HG03045 (cell line): ENCODE measurements around the gene LOXHD1.

ENCODE experiments used
- ATAC-seq: cut with Tn5 transposase; IDR thresholded peaks from one replicate; pipeline ENCODE4 v1.9.1; 2021; ENCODE audit warnings: mild to moderate bottlenecking, moderate library complexity; ENCODE audit not compliant: unreplicated experiment

LOXHD1 gene

DNA sequence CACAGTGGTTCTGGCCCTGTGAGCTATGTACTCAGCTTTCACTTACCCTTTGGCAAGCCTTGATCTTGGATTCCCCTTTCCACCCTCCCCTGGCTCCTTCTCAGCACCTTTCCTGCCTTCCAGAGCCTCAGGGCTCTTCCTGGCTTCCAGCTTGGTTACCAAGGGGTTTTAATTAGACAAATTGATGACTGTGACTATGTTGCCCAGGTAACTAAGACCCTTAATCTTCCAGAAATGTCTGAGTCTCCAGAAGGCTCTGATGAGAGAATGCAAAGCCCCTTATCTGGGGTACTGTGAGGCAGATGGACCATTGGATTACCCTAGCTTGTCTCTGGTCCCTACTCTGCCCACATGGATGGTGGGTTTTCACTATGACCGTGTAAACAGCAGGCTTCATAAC, 174.2 kb downstream of the LOXHD1 start:
- ATAC-seq = no peak

DNA sequence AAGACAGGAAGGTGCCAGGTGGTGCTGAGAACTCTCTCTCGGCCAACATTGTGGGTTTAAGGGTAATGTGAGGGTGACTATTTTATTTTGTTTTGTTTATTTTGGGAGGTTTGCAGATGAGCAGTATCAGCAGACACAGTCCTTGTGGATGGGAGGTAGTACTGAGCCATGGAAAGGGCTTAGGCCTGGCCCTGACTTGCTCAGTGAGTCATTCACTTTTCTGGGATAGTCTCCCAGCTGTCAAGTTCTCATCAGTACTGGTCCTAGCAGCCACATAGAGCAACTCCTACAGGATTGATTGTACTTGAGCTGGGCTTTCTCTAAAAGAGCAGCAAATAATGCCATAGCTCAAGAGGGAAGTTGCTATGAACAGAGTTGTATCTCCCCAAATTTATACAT, 175.2 kb downstream of the LOXHD1 start:
- no peak for ATAC-seq

DNA sequence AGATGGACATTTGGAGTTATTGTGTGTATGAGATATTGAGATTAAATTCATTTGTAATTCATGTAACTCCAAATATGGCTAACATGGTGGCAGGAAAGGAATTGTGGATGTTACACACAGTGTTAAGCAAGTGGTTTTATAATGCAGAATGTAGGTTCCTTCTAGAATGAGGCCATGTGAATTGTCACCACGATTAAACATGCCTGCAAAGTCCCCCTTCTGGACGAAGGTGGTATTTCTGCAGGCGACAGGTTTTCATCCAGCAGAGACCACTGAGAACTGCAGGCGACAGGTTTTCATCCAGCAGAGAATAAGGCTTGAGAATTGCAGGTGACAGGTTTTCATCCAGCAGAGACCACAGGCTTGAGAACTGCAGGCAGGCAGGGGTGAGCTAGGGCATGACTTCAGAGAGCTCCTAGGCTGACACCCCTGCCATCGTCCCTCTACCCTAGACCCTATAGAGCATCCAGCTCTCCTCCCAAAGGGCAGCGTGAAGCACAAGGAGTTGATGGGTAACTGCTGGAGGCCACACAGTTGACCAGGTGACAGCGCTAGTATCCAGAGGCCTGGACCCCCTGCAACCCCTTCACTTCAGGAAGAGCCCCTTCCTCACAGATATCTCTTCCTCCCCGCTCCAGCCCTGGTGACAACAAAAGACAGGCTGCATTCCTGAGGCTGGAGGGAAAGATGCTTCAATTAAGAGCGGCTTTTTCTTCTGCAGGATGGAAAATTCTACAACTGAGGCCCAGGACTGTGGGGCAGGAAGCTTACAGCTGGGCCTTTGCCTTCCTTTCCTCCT, 175.8 kb downstream of the LOXHD1 start:
- no peak for ATAC-seq

DNA sequence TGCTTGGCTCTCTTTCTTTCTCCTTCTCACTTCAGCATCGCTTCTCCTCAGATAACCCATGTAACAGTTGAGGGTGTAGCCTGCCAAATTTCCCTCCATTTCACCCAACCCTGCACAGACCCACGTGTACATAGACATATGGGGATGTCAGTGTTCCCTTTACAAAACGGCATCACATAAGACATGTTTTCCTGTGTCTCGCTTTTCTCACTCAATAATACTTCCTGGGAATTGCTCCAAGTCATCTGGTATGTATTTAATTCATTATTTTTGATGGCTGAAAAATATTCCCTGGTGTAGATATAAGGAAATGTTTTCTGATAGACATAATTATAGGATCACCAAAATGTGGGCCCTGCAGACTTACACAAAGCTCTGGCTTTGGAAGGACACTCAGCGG, 176.8 kb downstream of the LOXHD1 start:
- ATAC-seq = no peak

DNA sequence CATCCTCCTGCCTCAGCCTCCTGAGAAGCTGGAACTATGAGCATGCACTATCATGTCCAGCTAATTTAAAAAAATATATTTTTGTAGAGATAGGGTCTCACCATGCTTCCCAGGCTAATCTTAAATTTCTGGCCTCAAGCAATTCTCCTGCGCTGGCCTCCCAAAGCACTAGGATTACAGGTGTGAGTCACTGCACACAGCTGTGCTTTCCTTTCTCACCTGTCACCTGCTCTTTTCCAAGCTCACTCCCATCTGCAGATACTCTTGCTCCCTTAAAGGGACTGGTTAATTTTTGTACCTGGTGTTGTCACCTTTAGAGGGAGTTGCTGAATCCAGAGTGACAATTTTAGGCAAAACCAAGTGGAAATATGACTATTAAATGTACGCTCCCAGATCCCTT, 178.2 kb downstream of the LOXHD1 start:
- no peak for ATAC-seq

DNA sequence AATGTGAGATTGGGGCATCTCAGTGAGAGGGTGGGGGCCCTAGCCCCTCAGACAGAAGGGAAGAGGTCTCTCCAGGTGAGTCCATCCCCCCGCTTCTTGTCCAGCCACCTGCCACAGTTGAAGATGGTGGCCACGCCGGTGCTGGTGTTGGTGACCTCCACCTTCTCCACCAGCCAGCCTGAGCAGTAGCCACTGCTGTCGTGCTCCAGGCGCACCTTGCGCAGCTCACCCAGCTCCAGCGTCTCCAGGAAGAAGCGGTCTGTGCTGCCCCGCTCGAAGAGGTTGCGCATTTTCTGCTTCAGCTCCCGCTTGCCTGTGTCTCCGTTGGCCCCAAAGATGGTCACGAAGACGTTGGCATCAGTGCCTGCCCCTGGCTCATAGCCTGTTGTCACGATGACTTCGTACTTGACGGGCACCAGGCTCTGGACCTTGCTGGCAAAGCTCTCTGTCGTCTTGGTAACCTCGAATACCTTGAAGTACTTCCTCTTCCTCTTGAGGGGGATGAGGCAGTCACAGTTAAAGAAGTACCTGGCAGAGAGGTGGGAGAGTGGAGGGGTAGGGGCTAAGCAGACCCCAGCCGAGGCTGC, 179.5 kb downstream of the LOXHD1 start:
- ATAC-seq = no peak

DNA sequence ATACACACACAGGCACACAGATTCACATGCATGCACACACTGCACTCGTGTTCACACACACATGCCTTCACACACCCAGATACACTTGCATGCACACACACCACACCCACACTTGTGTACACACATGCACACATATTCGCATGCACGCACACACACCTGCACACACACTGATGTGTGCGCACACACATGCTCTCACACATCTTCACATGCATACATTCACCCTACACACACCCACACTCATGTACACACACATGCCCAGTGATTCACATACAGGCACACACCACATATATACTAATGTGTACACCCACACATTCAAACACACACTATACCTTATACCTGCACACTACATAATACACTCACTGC, 181.6 kb downstream of the LOXHD1 start:
- ATAC-seq = no peak

DNA sequence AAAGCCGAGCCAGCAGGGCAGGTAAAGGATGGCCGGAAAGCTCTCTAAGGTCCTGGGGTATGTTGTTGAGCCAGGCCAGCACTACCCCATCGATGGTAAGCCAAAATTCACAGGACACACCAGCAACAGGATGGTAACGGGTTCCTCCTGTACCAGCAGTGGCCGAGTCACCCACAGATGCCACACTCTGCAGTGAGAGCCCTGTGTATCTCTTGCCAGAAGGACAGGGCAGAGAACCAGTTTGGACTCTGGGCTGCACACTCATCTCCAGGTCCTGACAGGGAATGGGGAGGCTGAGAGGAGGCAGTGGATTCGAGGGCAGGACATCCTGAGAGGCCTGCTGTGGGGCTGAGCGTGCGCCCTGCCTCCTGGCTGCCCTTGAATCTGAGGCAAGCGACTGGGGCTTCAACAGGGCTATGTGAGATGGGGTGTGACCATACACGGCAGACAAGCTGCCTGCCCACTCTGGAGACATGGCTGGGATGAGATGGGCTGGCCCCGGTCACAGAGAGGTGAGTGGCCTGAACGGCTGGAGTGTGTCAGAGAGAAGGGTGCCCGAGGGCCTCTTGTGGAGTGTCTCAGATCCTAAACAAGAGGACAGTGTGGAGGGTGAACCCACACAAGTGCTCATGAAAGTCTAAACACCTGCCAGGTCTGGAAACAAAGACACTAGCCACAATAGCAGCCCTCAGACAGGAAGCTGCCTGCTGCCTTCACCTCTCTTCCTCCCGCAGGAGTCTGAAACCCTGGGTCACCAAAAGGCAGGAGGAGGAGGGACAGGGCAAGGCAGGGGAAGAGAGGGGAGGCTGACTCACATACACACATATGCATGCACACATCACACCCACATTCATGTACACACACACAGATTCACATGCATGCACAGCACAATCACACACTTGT, 182.3 kb downstream of the LOXHD1 start:
- ATAC-seq = no peak

DNA sequence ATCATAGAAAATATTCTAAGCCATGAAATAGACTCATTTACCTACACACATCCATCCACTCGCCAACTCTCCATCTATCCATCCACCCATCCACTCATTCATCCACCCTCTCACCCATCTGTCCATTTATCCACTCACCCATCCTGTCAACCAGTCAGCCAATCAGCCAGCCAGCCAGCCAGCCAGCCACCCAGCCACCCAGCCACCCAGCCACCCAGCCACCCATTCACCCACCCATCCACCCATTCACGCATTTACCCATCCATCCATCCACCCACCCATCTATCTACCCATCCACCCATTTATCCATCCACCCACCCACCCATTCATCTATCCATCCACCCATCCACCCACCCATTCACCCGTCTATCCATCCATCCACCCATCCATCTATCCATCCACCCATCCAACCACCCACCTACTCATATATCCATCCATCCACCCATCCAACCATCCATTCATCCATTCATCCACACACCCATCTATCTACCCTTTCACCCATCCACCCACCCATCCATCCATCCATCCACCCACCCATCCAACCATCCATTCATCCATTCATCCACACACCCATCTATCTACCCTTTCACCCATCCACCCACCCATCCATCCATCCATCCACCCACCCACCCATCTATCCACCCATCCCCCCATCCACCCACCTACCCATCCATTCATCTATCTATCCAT, 185.1 kb downstream of the LOXHD1 start:
- no peak for ATAC-seq

DNA sequence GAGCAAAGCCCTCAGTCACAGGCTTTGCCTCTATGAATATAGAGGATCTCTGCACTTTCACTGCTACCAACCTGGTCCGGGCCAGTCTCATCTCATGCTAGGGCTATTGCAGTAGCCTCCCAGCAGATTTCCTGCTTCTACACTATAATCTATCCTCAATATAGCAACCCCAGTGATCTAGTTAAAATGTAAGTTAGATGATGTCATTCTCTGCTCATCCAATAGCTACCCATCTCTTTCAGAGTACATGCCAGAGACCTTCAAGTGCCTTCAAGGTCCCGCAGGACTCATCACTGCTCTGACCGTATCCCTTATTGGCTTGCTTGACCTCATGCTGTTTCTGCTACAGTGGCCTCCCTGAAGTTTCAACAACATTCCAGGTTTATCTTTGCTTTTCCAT, 186.3 kb downstream of the LOXHD1 start:
- ATAC-seq = no peak

DNA sequence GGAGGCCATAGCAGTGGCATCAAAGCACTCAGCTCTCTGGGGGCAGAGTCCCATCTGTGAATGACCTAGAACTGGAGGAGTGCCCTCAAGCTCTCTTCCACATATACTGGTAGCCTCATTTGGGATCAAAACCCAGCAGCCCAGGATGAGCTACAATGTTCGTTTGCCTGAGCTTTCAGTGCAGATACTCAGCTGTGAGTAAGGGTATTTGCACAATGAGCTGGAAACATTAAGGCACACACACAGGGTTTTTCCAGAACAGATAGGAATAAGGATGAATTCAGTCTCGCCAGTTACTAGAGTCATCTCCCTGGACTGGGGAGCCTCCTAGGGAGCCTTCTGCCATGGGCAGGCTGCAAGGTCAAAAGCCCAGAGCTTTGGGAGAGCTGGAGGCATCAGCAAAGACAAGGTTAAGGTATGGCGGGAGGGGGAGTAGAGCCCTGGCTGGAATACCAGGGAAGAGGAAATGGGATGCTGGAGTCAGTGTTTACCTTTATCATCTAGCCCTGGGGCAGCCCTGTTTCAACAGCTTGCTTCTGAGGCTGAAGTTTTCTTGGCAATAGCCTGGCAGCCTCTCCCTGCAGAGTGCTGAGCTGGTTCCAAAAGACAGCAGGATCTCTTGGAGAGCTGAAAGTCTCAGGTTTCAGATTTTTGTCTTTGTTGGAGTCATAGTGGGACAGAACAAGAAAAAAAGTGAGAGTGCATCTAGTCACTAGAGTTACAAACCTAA, 187.7 kb downstream of the LOXHD1 start:
- no peak for ATAC-seq

DNA sequence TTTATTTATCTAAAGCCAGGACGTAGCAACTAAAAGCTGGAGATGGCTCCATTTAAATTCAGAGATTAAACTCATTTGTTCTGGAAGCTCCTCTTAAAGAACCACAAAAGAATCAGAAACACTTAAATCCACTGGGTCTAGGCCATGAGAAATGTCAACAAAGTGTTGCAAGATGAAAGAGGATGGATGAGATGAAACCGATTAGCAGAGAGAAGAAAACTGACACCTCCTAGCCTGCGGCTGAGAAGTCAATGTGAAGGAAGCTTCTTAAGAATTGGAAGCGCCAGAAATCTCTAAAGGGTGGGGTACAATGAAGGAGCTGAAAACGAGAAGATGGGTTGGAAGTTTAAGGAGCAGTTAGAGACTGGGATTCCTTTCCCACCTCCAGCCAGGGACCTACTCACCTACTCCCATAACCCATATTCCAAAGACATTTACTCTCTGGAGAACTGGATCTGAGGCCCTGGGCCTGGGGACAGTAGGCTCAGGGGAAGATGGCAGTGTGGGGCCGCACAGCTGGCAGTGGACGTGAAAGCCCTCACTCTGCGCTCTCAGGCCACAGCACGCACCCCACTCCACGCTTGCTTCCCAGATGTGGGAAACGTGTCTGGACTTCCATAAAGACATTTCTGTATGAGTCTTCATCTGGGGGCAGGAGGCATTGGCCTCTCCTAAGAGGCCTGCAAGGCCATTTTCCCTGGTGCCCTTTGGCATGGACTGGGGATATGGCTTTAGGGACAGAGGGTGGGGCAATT, 188.4 kb downstream of the LOXHD1 start:
- no peak for ATAC-seq

DNA sequence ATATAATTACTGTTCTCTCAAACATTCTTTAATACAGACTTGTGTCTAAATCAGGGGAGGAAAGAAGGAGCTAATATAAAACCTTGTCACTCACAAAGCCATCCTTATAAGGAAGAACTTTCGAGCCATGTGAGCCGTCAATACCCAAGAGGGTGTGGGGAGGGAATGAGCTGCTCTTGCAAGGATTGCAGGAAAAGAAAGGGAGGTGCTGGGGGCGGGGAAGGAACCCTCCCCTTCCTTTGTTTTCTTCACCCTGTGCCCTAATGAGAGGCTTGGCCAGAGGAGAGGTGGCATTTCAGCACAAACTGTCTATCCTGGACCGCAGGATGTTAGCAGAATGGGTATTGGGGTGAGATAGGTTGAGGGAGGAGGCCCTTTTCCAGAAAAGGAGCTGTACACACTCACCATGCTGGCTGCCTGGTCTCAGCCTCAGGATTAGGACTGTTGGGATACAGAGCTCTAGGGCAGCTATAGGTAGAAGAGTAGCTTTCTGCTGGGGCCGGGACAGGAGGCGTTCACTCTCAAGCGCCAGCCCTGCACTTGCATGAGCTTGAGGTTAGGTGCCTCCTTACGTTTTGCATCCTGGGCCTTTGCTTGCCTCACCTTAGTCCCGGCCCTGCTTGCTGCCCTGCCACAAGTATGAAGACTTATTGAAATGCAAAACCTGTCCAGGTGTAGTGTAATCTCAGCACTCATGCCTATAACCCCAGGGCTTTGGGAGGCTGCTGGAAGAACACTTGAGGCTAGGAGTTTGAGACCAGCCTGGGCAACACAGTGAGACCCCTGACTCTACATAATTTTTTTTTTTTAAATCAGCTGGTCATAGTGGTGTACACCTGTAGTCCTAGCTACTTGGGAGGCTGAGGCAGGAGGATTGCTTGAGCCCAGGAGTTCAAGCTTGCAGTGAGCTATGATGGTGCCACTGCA, 190.5 kb downstream of the LOXHD1 start:
- no peak for ATAC-seq

DNA sequence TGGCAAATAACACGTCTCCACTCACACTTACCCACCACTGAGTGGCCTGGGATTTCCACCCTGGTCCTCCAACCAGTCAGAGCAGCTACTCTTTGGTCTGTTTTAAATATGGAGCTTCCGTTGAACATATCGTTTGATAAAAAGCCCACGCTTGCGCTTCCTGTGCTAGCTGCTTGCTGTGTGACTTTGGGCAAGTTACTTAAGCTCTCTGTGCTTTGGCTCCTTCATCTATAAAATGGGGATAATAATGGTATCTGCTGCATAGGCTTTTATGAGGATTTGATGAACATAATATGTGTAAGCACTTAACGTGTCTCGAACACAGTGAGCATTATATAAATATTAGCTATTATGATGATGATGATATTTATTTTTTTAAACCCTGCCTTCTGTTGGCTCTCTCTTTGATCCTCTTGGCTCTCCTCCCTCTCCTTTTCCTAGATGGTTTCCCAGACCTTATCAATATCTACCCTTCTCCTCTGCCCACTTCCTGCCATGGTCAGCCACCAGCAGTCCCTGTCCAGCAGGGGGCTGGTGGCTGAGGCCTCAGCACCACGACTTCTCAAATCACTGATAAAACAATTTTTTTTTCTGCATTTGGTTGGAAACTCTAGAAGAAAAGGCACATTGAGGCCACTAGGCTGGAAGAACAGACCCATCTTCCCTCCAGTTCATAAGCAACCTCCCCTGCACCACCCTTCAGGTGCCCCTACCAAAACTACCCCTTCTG, 191.9 kb downstream of the LOXHD1 start:
- no peak for ATAC-seq

DNA sequence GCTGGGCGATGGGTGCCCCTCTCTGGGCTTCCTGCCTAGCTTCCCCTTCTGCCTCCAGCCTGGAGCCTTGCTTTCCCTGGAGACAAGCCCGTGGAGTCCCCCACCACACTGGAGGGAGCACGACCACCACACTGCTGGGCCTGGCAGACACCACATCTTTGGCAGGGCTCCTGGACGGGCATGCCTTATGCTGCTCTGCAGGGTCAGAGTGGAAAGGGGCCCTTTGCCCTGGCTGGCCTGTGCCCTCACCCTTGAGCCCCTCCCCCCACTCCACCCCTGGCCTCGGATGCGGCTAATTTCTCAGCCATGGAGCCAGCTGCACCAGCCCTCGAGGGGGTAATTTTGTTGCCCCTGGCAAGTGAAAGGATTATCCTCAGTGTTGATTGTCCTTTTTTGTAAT, 194.5 kb downstream of the LOXHD1 start:
- ATAC-seq = no peak

DNA sequence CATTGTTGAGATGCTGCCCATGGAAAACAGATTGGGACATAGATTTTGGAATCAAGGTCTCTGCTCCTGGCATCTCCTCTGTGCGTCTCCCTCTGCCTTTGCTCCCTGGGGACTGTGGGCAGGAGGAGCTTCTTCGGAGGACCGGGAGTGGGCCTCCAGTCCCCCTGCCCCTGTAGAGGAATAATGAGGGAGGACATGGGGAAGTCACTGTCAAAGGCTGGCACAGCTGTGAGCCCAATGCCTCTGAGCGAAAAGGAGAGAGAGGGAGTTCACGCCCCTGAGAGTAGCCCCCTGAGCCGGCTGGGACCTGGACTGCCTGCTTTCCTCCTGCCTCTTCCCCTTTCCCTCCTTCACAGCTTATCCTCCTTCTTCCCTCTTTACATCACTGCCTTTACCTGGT, 195.0 kb downstream of the LOXHD1 start:
- ATAC-seq = no peak

DNA sequence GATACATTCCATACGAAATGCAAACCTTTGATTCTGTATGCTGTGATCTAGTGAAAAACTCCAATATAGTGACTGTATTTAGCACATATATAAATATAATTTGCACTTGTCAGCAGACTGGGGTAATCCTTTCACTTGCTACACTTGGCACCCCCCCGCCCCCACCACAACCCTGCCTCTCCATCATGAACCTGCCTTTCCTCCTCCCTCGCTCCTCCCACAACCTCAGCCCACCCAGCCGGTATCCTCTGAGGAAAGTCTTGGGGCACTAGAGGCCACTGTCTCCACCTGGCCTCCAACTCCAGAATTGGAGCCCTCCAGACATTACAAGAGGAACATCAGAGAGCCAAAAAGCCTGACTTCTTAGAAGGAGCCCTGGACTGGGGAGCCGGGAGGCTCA, 196.3 kb downstream of the LOXHD1 start:
- ATAC-seq = no peak

DNA sequence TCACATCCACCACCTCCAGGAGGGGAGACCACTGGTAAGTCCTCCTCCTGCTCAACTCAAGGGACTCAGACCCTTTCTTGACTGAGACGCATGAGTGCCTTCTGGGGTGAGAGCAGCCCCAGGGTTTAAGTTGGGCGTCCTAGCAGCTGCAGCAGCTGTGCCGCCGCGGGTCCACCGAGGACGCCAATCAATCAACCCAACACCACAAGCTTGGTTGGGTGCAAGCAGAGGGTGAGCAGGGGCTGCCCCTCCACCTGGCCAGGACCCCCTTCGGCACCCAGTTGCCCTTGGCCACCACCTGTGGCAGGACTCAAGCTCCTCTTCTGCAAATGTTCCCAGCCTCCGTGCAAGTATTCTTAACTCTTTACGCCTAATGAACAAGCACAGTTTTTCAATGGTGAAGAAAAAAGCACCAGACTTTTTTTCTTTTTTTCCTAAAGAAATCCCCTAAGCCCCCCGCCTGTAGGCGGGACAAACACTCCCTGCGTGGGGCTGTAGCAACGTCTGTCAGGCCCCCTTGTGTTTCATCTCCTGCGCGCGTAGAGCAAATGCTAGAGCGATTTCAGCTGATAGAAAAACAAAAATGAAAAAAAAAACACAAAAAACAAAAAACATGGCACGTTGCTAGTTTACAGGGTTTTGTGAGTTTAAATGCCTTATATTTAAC, 197.1 kb downstream of the LOXHD1 start:
- no peak for ATAC-seq
